Measurements from ENCODE around the gene ARID5B. TPM values are rescaled to one million over a fixed set of nuclear protein-coding genes. Genes with fewer than 3 reads are reported as not detected.

Gene ARID5B
- polyA plus RNA-seq, 1 donor from 2014 or later, result 2.1 TPM

DNA sequence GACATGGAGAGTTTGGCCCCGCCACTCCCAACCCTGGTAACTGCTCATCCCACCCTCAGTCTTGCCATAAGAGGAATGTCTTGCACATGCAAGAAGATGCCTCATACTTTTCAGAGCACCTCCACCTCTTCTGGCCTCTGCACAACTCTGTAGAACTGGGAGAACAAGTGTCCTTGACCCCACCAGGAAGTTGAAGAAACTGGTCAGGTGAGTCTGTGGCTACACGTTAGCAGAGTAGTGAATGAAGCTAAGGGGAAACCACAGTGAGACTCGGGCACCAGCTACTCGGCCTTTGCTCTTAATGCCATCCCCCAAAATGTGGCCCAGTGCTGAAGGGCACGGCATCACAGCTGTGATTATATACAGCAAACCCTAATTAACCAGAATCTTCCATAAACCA lies 110.1 kb downstream of the ARID5B start:
- Histone ChIP-seq H3K9me2 (ENCODE audit: insufficient read depth, low read length) (no peaks in the 10 kb centered on the region), H3K36me3 (ENCODE audit: insufficient read depth, low read length) (no peaks in the 10 kb centered on the region), H3K79me2 (replicated peaks; ENCODE audit: insufficient read depth, low read length) (no peaks in the 10 kb centered on the region), H3K4me2 (ENCODE audit: low read length) (no peak overlapping the region), H3K9ac (ENCODE audit: low read length) (no peak overlapping the region), H2AFZ (ENCODE audit: low read depth, low read length) (no peak overlapping the region), H3K9me3 (ENCODE audit: low read length) (no peaks in the 10 kb centered on the region), H3K27me3 (ENCODE audit: insufficient read depth, low read depth, low read length) (no peaks in the 10 kb centered on the region), H3K27ac (ENCODE audit: low read length) (no peak overlapping the region), H3F3A (ENCODE audit: insufficient read depth, low read length, poor library complexity, severe bottlenecking) (no peaks in the 10 kb centered on the region), H3K4me3 (ENCODE audit: low read length) (no peak overlapping the region), H4K20me1 (ENCODE audit: insufficient read depth) (no peaks in the 10 kb centered on the region)
- TF ChIP-seq POLR2AphosphoS5 (IDR thresholded peaks at IDR 0.05) (no peak), MXI1 (conservative IDR thresholded peaks at IDR 0.05; ENCODE audit: poor library complexity, severe bottlenecking) (no peak), SMC3 (conservative IDR thresholded peaks at IDR 0.05; ENCODE audit: poor library complexity) (no peak), EP300 (conservative IDR thresholded peaks at IDR 0.05; ENCODE audit: poor library complexity, severe bottlenecking) (no peak), TAF1 (IDR thresholded peaks at IDR 0.05; ENCODE audit: low read depth) (no peak), EZH2 (IDR thresholded peaks at IDR 0.05; ENCODE audit: borderline replicate concordance, insufficient read depth, low read length, poor library complexity, severe bottlenecking) (no peak), RAD21 (conservative IDR thresholded peaks at IDR 0.05) (no peak)
- TF ChIP-seq, protein P1, sequence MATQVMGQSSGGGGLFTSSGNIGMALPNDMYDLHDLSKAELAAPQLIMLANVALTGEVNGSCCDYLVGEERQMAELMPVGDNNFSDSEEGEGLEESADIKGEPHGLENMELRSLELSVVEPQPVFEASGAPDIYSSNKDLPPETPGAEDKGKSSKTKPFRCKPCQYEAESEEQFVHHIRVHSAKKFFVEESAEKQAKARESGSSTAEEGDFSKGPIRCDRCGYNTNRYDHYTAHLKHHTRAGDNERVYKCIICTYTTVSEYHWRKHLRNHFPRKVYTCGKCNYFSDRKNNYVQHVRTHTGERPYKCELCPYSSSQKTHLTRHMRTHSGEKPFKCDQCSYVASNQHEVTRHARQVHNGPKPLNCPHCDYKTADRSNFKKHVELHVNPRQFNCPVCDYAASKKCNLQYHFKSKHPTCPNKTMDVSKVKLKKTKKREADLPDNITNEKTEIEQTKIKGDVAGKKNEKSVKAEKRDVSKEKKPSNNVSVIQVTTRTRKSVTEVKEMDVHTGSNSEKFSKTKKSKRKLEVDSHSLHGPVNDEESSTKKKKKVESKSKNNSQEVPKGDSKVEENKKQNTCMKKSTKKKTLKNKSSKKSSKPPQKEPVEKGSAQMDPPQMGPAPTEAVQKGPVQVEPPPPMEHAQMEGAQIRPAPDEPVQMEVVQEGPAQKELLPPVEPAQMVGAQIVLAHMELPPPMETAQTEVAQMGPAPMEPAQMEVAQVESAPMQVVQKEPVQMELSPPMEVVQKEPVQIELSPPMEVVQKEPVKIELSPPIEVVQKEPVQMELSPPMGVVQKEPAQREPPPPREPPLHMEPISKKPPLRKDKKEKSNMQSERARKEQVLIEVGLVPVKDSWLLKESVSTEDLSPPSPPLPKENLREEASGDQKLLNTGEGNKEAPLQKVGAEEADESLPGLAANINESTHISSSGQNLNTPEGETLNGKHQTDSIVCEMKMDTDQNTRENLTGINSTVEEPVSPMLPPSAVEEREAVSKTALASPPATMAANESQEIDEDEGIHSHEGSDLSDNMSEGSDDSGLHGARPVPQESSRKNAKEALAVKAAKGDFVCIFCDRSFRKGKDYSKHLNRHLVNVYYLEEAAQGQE (IDR thresholded peaks at IDR 0.05; ENCODE audit: borderline replicate concordance), result no peak

DNA sequence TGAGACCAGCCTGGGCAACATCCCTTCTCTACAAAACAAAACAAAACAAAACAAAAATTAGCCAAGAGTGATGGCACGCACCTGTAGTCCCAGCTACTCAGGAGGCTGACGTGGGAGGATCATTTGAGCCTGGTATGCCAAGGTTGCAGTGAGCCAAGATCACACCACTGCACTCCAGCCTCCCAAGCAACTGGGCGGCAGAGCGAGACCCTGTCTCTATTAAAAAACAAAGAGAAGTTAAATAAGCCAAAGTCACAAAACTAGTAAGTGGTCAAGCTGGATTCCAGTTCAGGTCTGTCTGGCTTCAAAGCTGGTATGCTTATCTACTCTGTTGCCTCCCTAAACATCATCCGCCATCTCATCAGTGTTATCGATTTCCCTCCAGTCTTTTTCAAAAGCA lies 110.8 kb downstream of the ARID5B start:
- H3K79me2 ChIP-seq (replicated peaks; ENCODE audit: insufficient read depth, low read length), result no peaks in the 10 kb centered on the region

More for the DNA sequence above, 110.8 kb downstream of the ARID5B start:
- TF ChIP-seq, protein P2, sequence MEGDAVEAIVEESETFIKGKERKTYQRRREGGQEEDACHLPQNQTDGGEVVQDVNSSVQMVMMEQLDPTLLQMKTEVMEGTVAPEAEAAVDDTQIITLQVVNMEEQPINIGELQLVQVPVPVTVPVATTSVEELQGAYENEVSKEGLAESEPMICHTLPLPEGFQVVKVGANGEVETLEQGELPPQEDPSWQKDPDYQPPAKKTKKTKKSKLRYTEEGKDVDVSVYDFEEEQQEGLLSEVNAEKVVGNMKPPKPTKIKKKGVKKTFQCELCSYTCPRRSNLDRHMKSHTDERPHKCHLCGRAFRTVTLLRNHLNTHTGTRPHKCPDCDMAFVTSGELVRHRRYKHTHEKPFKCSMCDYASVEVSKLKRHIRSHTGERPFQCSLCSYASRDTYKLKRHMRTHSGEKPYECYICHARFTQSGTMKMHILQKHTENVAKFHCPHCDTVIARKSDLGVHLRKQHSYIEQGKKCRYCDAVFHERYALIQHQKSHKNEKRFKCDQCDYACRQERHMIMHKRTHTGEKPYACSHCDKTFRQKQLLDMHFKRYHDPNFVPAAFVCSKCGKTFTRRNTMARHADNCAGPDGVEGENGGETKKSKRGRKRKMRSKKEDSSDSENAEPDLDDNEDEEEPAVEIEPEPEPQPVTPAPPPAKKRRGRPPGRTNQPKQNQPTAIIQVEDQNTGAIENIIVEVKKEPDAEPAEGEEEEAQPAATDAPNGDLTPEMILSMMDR (IDR thresholded peaks at IDR 0.05; ENCODE audit: poor library complexity, severe bottlenecking), result no peak
- TF ChIP-seq RAD21 (conservative IDR thresholded peaks at IDR 0.05) (no peak), EP300 (conservative IDR thresholded peaks at IDR 0.05; ENCODE audit: poor library complexity, severe bottlenecking) (no peak), POLR2AphosphoS5 (IDR thresholded peaks at IDR 0.05) (no peak), TAF1 (IDR thresholded peaks at IDR 0.05; ENCODE audit: low read depth) (no peak), EZH2 (IDR thresholded peaks at IDR 0.05; ENCODE audit: borderline replicate concordance, insufficient read depth, low read length, poor library complexity, severe bottlenecking) (no peak)
- TF ChIP-seq, protein P1 (IDR thresholded peaks at IDR 0.05; ENCODE audit: borderline replicate concordance), result no peak
- Histone ChIP-seq H2AFZ (ENCODE audit: low read depth, low read length) (no peak overlapping the region), H3K9me3 (ENCODE audit: low read length) (no peaks in the 10 kb centered on the region), H3K4me2 (ENCODE audit: low read length) (no peak overlapping the region), H3K27ac (ENCODE audit: low read length) (no peak overlapping the region), H3K9ac (ENCODE audit: low read length) (no peak overlapping the region), H3K9me2 (ENCODE audit: insufficient read depth, low read length) (no peaks in the 10 kb centered on the region), H4K20me1 (ENCODE audit: insufficient read depth) (no peaks in the 10 kb centered on the region), H3K4me3 (ENCODE audit: low read length) (no peak overlapping the region), H3K27me3 (ENCODE audit: insufficient read depth, low read depth, low read length) (no peaks in the 10 kb centered on the region), H3K36me3 (ENCODE audit: insufficient read depth, low read length) (no peaks in the 10 kb centered on the region), H3F3A (ENCODE audit: insufficient read depth, low read length, poor library complexity, severe bottlenecking) (no peaks in the 10 kb centered on the region)

Measured in neural cell (in vitro differentiated cells).